Ovary (tissue), 9 donors: ENCODE data around the gene PTX4. TPM values are rescaled to one million over a fixed set of nuclear protein-coding genes. Genes with fewer than 3 reads are reported as not detected.
"Not testable (repeated sequence)": the region's sequence is repeated elsewhere in the genome, so short reads cannot be mapped to it uniquely, and the experiment has no call there.

Experiments used
- DNase-seq, 5 donors: peaks; one replicate each; pipeline ENCODE4 v3.0.0-alpha.2; 2019 to 2020
- H3K27ac ChIP-seq, 2 donors: fragments of 200-600 bp; one replicate each; pipeline versions ENCODE4 v1.5.1 to v1.8.0; 2019 to 2022
- H3K27me3 ChIP-seq: fragments of 200-600 bp; one replicate; pipeline ENCODE4 v1.8.0; 2022
- H3K36me3 ChIP-seq: fragments of 200-600 bp; sonication (generic); one replicate; pipeline ENCODE4 v1.5.1; 2019
- H3K4me1 ChIP-seq: one replicate; pipeline ENCODE4 v1.8.1; 2013; ENCODE audit warnings: mild to moderate bottlenecking, moderate library complexity; ENCODE audit not compliant: insufficient read depth
- H3K4me3 ChIP-seq: fragments of 200-600 bp; sonication (generic); one replicate; pipeline ENCODE4 v1.5.1; 2017
- H3K9me3 ChIP-seq, 2 donors: fragments of 200-600 bp in 1 of 2; sonication (generic) in 1 of 2; one replicate each; pipeline versions ENCODE4 v1.5.1 to v1.8.1; 2013 to 2019; ENCODE audit warnings: mild to moderate bottlenecking in 1 of 2, moderate library complexity in 1 of 2
- EP300 ChIP-seq: sonication (generic); formaldehyde crosslinking; IDR thresholded peaks from one replicate; pipeline ENCODE4 v1.6.1; 2017; ENCODE audit warnings: antibody characterized with exemption
- POLR2A ChIP-seq: fragments of 450-650 bp; IDR thresholded peaks from one replicate; pipeline ENCODE4 v1.6.1; 2017; ENCODE audit warnings: antibody characterized with exemption, mild to moderate bottlenecking, moderate library complexity
- WGBS, 3 donors: extraction: QIAGEN DNeasy Blood & Tissue Kit in 1 of 3; methylation state at CpG; one replicate each; pipeline versions ENCODE4 v1.1.5 to v1.1.7; 2013 to 2017; 5-methylcytosine and 5-hydroxymethylcytosine counted together
- intact Hi-C, 4 donors: fragments of 100-400 bp; cut with DNase I; formaldehyde crosslinking; loops; one replicate each; pipeline versions ENCODE4 v1.11.0 to v1.15.1; 2022 to 2023
- polyA plus RNA-seq, 2 donors: library from polyadenylated mRNA; stranded (reverse); fragments of 200-250 nt in 1 of 2; fragments of 350-450 nt in 1 of 2; fragmentation: Illumina TruSeq in 1 of 2; extraction: RNeasy Lipid Tissue Mini Kit (QIAGEN cat#74804) in 1 of 2; gene quantifications; one replicate each; pipeline ENCODE4 v1.2.3, GENCODE V29; 2013 to 2014
- total RNA-seq, 7 donors: library from RNA; depleted of rRNA in 2 of 7; stranded (reverse); fragments of >200 nt in 2 of 7; fragmentation: NEBNext Ultra II Directional in 3 of 7; extraction: Animal tissue kit (Norgen Biotek cat#: 25700) in 3 of 7; gene quantifications; one replicate each; pipeline versions ENCODE4 v1.1.0 to v1.2.4, GENCODE V29; 2016 to 2023
- TF ChIP-seq, protein P1 (sequence below), 3 donors: fragments of 450-650 bp in 2 of 3; fragments of 200-600 bp in 1 of 3; IDR thresholded peaks; one replicate each; pipeline versions ENCODE4 v1.5.1 to v1.8.0; 2016 to 2022; ENCODE audit warnings: antibody characterized with exemption in 3 of 3, mild to moderate bottlenecking in 1 of 3
- donor health status: DM: no; HTN: no; CAD: no; lungs with moderate emphysema.
- donor health status: DM: no; HTN: no; CAD: no.
- donor health status: Bipolar disorder and iron deficiency.
- donor health status: DM: yes; HTN: yes; CAD: no.
- donor health status: DM: no; HTN: no; CAD: no.
- donor health status: DM: yes; HTN: yes; CAD: no.

PTX4 gene
- total and polyA plus RNA-seq, 9 donors = 0.05 to 0.40 (median 0.15) TPM; not detected in 6

DNA sequence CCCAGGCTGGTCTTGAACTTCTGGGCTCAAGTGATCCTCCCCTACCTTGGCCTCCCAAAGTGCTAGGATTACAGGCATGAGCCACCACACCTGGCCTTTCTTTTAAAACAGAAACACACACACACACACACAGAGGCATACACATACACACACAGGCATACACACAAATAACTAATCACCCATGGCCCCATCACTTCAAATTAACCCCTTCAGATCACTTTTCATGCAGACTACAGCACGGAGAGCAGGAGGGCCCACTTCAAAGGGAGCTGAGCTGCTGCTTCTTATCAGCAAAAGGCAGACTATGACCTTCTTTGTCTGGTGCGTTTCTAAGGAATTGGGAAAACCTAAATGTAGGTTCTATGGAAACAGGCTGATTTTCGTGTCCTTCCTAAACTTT, 15.8 kb downstream of the PTX4 start:
- Histone ChIP-seq H3K4me3 (no peak overlapping the region), H3K4me1 (peaks cover 11% of the 10 kb centered on the region), H3K27me3 (no peaks in the 10 kb centered on the region), H3K36me3 (no peaks in the 10 kb centered on the region), H3K27ac (no peak overlapping the region), H3K9me3 (no peaks in the 10 kb centered on the region)
- TF ChIP-seq, protein P1, sequence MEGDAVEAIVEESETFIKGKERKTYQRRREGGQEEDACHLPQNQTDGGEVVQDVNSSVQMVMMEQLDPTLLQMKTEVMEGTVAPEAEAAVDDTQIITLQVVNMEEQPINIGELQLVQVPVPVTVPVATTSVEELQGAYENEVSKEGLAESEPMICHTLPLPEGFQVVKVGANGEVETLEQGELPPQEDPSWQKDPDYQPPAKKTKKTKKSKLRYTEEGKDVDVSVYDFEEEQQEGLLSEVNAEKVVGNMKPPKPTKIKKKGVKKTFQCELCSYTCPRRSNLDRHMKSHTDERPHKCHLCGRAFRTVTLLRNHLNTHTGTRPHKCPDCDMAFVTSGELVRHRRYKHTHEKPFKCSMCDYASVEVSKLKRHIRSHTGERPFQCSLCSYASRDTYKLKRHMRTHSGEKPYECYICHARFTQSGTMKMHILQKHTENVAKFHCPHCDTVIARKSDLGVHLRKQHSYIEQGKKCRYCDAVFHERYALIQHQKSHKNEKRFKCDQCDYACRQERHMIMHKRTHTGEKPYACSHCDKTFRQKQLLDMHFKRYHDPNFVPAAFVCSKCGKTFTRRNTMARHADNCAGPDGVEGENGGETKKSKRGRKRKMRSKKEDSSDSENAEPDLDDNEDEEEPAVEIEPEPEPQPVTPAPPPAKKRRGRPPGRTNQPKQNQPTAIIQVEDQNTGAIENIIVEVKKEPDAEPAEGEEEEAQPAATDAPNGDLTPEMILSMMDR (IDR thresholded peaks at IDR 0.05) = no peak
- TF ChIP-seq EP300 (no peak), POLR2A (no peak)
- no peak for DNase-seq
- intact Hi-C loops = loop anchor here in 1 of 4 donors (10.0 kb wide), 1 partner anchor 222 kb away; no protein-coding TSS in a partner anchor
- WGBS, 3 donors = 50 to 62% (median 60%) methylated on average over 3 of the region's 3 CpGs

DNA sequence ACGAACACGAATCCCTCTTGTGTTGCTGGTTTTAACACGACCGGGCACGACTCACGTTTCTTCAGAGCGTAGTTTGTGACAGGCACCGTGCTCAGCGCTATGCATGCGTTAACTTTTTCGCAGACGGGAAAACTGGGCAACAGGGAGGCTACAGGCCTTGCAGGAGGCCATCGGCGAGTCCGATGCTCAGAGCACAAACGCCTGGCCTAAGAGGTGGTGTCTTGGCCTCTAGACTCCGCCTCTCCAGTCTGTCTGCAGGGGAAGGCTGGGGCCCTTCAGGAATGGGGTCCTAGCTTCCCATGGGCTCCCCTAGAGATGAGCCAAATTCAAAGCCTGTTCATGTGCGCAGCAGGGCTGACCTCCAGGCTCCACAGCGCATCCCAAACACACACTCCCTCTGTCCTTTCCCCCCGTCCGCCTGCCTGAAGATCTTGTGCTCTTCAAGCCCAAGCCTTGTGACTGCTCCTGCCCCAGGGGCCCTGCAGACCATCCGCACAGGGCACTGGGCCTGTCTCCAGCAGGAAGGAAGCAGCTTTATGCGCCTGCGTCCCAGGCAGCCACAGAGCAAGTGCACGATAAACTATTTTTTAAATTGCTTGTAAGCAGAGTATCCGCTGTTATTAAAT, 17.1 kb downstream of the PTX4 start:
- H3K27me3 ChIP-seq = no peaks in the 10 kb centered on the region
- no peak for DNase-seq
- no peak overlapping the region for H3K4me3 ChIP-seq
- TF ChIP-seq, protein P1 (IDR thresholded peaks at IDR 0.05) = no peak
- no peak for TF ChIP-seq EP300
- TF ChIP-seq POLR2A = no peak
- no peaks in the 10 kb centered on the region for H3K36me3 ChIP-seq
- no peaks in the 10 kb centered on the region for H3K9me3 ChIP-seq
- WGBS, 3 donors = 82 to 92% (median 90%) methylated on average over 26 of the region's 26 CpGs
- H3K4me1 ChIP-seq = peaks cover 11% of the 10 kb centered on the region
- intact Hi-C loops = loop anchor here in 1 of 4 donors (10.0 kb wide), 1 partner anchor 223 kb away; no protein-coding TSS in a partner anchor
- H3K27ac ChIP-seq = no peak overlapping the region

DNA sequence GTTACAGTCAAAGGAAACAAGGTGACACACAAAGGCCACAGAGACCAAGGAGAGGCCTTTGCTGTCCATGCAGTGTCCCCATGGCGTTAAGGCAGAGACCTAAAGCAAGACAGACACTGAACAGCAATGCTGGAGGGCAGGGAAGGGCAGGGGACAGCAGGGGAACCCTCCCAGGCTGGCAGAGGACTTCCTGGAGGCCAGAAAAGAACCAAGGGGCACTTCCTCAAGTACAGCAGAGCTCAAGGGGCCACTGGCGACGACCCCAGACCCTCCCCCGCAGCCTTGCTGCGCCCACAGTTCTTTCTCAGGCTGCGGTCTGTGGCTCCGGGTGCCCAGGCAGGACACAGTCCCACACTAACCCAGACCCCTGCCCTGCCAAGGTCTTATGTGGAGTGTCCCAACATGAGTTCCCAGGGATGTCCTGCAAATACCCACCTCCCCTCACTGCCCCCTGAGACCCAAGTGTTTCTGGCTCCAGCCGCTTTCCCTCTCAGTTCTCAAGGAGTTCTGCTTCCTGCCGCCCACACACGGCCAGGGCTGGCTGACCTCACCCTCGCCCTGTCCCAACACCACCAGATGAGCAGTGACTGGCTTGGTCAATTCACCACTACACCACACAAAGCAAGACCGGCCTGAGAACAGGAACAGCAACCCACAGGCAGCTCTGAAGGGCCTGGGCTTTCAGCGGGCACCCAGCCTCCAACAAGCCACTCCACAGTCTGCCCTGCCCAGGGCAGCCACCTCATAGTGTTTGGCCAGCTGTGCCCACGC, 18.1 kb downstream of the PTX4 start:
- WGBS, 3 donors = 67 to 72% (median 69%) methylated on average over 14 of the region's 14 CpGs
- Histone ChIP-seq H3K4me1 (peaks cover 10% of the 10 kb centered on the region), H3K9me3 (no peaks in the 10 kb centered on the region), H3K36me3 (no peaks in the 10 kb centered on the region), H3K27ac (no peak overlapping the region), H3K27me3 (no peaks in the 10 kb centered on the region), H3K4me3 (no peak overlapping the region)
- no peak for DNase-seq
- intact Hi-C loops = loop anchor here in 1 of 4 donors (10.0 kb wide), 1 partner anchor 224 kb away; no protein-coding TSS in a partner anchor
- no peak for TF ChIP-seq EP300
- TF ChIP-seq POLR2A = no peak
- TF ChIP-seq, protein P1 (IDR thresholded peaks at IDR 0.05) = no peak

DNA sequence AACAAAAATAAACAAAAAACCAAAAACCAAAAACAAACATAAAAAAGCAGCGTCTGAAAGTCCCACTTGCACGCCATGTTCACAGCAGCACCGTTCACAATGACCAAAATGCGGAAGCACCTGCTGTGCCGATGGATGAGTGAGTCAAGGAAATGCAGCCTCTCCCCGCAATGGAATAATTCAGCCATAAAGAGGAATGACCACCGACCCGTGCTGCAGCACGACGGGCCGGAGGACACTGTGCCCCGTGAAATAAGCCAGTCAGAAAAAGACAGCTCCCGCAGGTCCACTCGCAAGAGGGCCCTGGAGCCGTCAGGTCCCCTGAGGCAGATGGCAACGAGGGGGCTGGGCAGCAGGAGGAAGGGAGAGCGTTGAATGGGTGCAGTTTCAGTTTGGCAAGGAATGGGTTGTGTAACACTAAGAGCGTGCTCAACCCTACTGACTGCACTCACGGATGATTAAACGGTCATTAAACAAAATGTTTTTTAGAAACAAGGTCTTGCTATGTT, 19.0 kb downstream of the PTX4 start:
- TF ChIP-seq POLR2A (no peak), EP300 (no peak)
- TF ChIP-seq, protein P1 (IDR thresholded peaks at IDR 0.05) = no peak
- no peaks in the 10 kb centered on the region for H3K9me3 ChIP-seq
- WGBS, 3 donors = 73 to 81% (median 74%) methylated on average over 20 of the region's 20 CpGs
- intact Hi-C loops = loop anchor here in 1 of 4 donors (10.0 kb wide), 1 partner anchor 225 kb away; no protein-coding TSS in a partner anchor
- H3K4me1 ChIP-seq = peaks cover 10% of the 10 kb centered on the region
- no peak overlapping the region for H3K4me3 ChIP-seq
- no peaks in the 10 kb centered on the region for H3K27me3 ChIP-seq
- no peak for DNase-seq
- H3K36me3 ChIP-seq = no peaks in the 10 kb centered on the region
- H3K27ac ChIP-seq = no peak overlapping the region

DNA sequence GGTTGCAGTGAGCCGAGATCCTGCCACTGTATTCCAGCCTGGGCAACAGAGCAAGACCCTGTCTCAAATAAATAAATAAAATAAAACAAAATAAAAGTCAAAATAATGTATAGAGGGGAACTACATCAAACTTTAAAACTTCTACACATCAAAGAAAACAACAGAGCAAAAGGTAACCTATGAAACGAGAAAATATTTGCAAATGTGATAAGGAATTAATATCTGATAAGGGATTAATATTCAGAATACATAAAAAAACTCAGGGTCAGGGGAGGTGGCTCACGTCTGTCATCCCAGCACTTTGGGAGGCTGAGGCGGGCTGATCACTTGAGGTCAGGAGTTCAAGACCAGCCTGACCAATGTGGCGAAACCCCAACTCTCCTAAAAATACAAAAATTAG, 19.6 kb downstream of the PTX4 start:
- H3K4me3 ChIP-seq, H3K27me3 ChIP-seq, intact Hi-C loops, H3K36me3 ChIP-seq, H3K4me1 ChIP-seq, H3K27ac ChIP-seq, DNase-seq, H3K9me3 ChIP-seq: not testable (repeated sequence)
- WGBS, 3 donors = 65 to 78% (median 68%) methylated on average over 5 of the region's 5 CpGs
